H4 (cell line): Measurements from ENCODE around the gene CETN1. TPM values are rescaled to one million over a fixed set of nuclear protein-coding genes. Genes with fewer than 3 reads are reported as not detected.

ENCODE experiments used
- DNase-seq: peaks from one replicate; pipeline ENCODE4 v3.0.0-alpha.2; 2015; ENCODE audit warnings: low spot score
- total RNA-seq: library from RNA; depleted of rRNA; stranded (reverse); fragments of >200 nt; shearing (Covaris generic); gene quantifications from 2 replicates; pipeline ENCODE4 v1.2.3, GENCODE V29; 2014

The CETN1 gene
- total RNA-seq, 1 experiment from 2014 or later, result not detected

GRCh38 chr18:576924-577323 lies 3.3 kb upstream of the CETN1 start:
- no peak for DNase-seq

- DNase-seq, result no peak
Measured at GRCh38 chr18:577643-578375, 2.4 kb upstream of the CETN1 start.

GRCh38 chr18:579238-579637 lies 942 bp upstream of the CETN1 start:
- no peak for DNase-seq

- no peak for DNase-seq
Measured at GRCh38 chr18:581096-581495, 916 bp downstream of the CETN1 start.

GRCh38 chr18:582465-582864 lies 2.3 kb downstream of the CETN1 start:
- DNase-seq, result no peak

GRCh38 chr18:595068-595467 lies 14.9 kb downstream of the CETN1 start:
- no peak for DNase-seq

GRCh38 chr18:595571-595970 lies 15.4 kb downstream of the CETN1 start:
- DNase-seq, result no peak

GRCh38 chr18:596288-596881 lies 16.2 kb downstream of the CETN1 start:
- DNase-seq, result no peak

GRCh38 chr18:598124-598589 lies 18.0 kb downstream of the CETN1 start:
- DNase-seq, result no peak

GRCh38 chr18:600107-600506 lies 19.9 kb downstream of the CETN1 start:
- no peak for DNase-seq

- DNase-seq, result no peak
Measured at GRCh38 chr18:604771-605170, 24.6 kb downstream of the CETN1 start.

- no peak for DNase-seq
Measured at GRCh38 chr18:607930-608329, 27.8 kb downstream of the CETN1 start.

- DNase-seq, result no peak
Measured at GRCh38 chr18:610214-610928, 30.2 kb downstream of the CETN1 start.

- DNase-seq, result no peak
Measured at GRCh38 chr18:612156-612555, 32.0 kb downstream of the CETN1 start.

- DNase-seq, result no peak
Measured at GRCh38 chr18:614193-614592, 34.0 kb downstream of the CETN1 start.

GRCh38 chr18:615092-615521 lies 34.9 kb downstream of the CETN1 start:
- no peak for DNase-seq

GRCh38 chr18:615773-616172 lies 35.6 kb downstream of the CETN1 start:
- DNase-seq, result no peak

GRCh38 chr18:616380-616995 lies 36.3 kb downstream of the CETN1 start:
- DNase-seq, result peak; percentile 56

- no peak for DNase-seq
Measured at GRCh38 chr18:617970-618504, 37.9 kb downstream of the CETN1 start.

GRCh38 chr18:618618-619017 lies 38.4 kb downstream of the CETN1 start:
- DNase-seq, result no peak

- DNase-seq, result peak; percentile 16
Measured at GRCh38 chr18:621291-622043, 41.3 kb downstream of the CETN1 start.
